OCI-LY7 (cell line): ENCODE results near the gene FMNL2. TPM values are rescaled to one million over a fixed set of nuclear protein-coding genes. Genes with fewer than 3 reads are reported as not detected.

ENCODE experiments used
- BruUV-seq: library from RNA; stranded (reverse); fragments of 400-500 nt; replicated peaks from 2 replicates; lab custom pipeline; 2021; lab: Mats Ljungman, UMichigan
- CTCF ChIA-PET: fragments of 300-600 bp; sonication (Branson Sonifier 250); formaldehyde crosslinking; loops from one replicate; lab custom pipeline; 2022; ENCODE audit warnings: antibody characterized with exemption; ENCODE audit not compliant: unreplicated experiment; lab: Charles Lee
- POLR2A ChIA-PET: fragments of 300-600 bp; sonication (Branson Sonifier 250); formaldehyde crosslinking; loops from one replicate; lab custom pipeline; 2022; ENCODE audit warnings: antibody characterized with exemption; lab: Charles Lee
- DNase-seq: peaks from one replicate; pipeline ENCODE4 v3.0.0-alpha.2; 2015; ENCODE audit warnings: low spot score
- H2AFZ ChIP-seq: fragments of 200-600 bp; sonication (generic), shearing (Covaris generic); 2 replicates; pipeline ENCODE4 v1.6.1; 2014; ENCODE audit warnings: mild to moderate bottlenecking, antibody characterized with exemption, low read length, moderate library complexity
- H3K27ac ChIP-seq: fragments of 200-600 bp; sonication (generic); 2 replicates; pipeline ENCODE4 v1.5.1; 2014; ENCODE audit warnings: mixed run types, low read depth, mild to moderate bottlenecking, moderate library complexity, low read length, inconsistent platforms; ENCODE audit not compliant: poor library complexity, severe bottlenecking
- H3K36me3 ChIP-seq: fragments of 200-600 bp; sonication (generic); 2 replicates; pipeline ENCODE4 v1.6.1; 2014; ENCODE audit warnings: mild to moderate bottlenecking, antibody characterized with exemption, low read length, moderate library complexity, mixed read lengths; ENCODE audit not compliant: insufficient read depth
- H3K4me1 ChIP-seq: fragments of 200-600 bp; sonication (generic); 2 replicates; pipeline ENCODE4 v1.5.1; 2014; ENCODE audit warnings: mild to moderate bottlenecking, low read length; ENCODE audit not compliant: insufficient read depth, poor library complexity, severe bottlenecking
- H3K4me2 ChIP-seq: fragments of 200-600 bp; sonication (generic); 2 replicates; pipeline ENCODE4 v1.6.1; 2014; ENCODE audit warnings: mild to moderate bottlenecking, low read length
- H3K4me3 ChIP-seq: fragments of 200-600 bp; sonication (generic); 2 replicates; pipeline ENCODE4 v1.5.1; 2014; ENCODE audit warnings: mild to moderate bottlenecking, low read depth, low read length; ENCODE audit not compliant: poor library complexity, severe bottlenecking
- H3K79me2 ChIP-seq: fragments of 200-600 bp; sonication (generic); 2 replicates; pipeline ENCODE4 v1.6.1; 2016; ENCODE audit warnings: low read depth, mild to moderate bottlenecking, low read length, moderate library complexity, mixed read lengths; ENCODE audit not compliant: insufficient read depth
- H3K9me2 ChIP-seq: fragments of 200-600 bp; sonication (generic); 2 replicates; pipeline ENCODE4 v1.6.1; 2016; ENCODE audit warnings: mild to moderate bottlenecking, low read length, mixed read lengths; ENCODE audit not compliant: insufficient read depth
- H3K9me3 ChIP-seq: fragments of 200-600 bp; sonication (generic); 2 replicates; pipeline ENCODE4 v1.6.1; 2014; ENCODE audit warnings: mild to moderate bottlenecking, mixed run types, low read length, mixed read lengths
- H4K20me1 ChIP-seq: fragments of 200-600 bp; sonication (generic); 2 replicates; pipeline ENCODE4 v1.6.1; 2014; ENCODE audit warnings: mild to moderate bottlenecking, antibody characterized with exemption, low read length, moderate library complexity, mixed read lengths; ENCODE audit not compliant: insufficient read depth
- EZH2phosphoT487 ChIP-seq: fragments of 200-600 bp; sonication (generic); IDR thresholded peaks from 2 replicates; pipeline ENCODE4 v1.6.1; 2018; ENCODE audit warnings: low read depth, borderline replicate concordance, mild to moderate bottlenecking, mixed run types, antibody characterized with exemption, low read length, moderate library complexity, mixed read lengths
- intact Hi-C: fragments of 100-400 bp; cut with micrococcal nuclease; formaldehyde crosslinking; loops from one replicate; pipeline ENCODE4 v1.10.0; 2022; ENCODE audit not compliant: unreplicated experiment
- total RNA-seq, 2 experiments: library from RNA; depleted of rRNA in 1 of 2; stranded (reverse); fragments of >200 nt in 1 of 2; shearing (Covaris generic) in 1 of 2; gene quantifications; 2 replicates each; pipeline ENCODE4 v1.2.3, GENCODE V29; 2014 to 2022
- TF ChIP-seq, protein P1 (sequence below): fragments of 200-600 bp; sonication (generic); conservative IDR thresholded peaks from 2 replicates; pipeline ENCODE4 v1.5.1; 2014; ENCODE audit warnings: mild to moderate bottlenecking, antibody characterized with exemption, low read length, moderate library complexity, mixed read lengths

Gene FMNL2
- total RNA-seq, 2 experiments from 2014 or later: 0.03 to 0.21 TPM

DNA sequence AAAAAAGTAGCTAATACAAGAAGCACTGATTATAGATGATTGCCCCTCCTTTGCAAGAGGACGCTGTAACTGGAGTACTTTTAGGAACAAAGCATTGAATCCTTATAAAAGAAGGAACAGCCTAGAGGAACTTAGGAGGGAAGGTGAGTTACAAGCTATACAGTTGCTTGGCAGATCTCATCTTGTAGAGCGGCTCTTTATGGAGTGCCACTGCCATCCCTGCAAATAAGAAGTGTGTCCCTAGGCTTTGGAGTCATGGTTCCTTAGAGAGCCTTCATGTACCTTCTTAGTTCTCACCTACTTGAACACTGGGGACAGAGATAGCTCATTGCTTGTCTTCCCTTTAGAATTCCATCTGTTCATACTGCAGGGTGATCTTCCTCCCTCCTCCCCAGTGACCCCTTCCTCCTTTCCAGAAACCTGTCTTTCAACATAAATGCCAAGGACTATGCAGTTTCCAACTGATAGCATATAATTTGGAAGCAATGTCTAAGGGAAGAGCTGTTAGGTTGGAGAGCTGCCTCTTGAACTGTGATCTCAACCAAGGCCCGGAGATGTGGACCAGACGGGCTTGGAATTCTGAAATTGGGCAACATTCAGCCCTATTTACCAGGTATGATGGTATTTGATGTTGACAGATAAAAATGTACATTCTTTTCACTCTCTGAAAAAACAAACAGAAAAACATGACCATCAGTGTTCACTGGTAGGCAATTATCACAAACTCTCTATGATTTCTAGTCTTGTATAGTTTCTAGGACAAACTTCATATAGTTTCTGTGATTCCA, 7.5 kb downstream of the FMNL2 start:
- no peak for DNase-seq
- no peak for TF ChIP-seq EZH2phosphoT487
- TF ChIP-seq, protein P1, sequence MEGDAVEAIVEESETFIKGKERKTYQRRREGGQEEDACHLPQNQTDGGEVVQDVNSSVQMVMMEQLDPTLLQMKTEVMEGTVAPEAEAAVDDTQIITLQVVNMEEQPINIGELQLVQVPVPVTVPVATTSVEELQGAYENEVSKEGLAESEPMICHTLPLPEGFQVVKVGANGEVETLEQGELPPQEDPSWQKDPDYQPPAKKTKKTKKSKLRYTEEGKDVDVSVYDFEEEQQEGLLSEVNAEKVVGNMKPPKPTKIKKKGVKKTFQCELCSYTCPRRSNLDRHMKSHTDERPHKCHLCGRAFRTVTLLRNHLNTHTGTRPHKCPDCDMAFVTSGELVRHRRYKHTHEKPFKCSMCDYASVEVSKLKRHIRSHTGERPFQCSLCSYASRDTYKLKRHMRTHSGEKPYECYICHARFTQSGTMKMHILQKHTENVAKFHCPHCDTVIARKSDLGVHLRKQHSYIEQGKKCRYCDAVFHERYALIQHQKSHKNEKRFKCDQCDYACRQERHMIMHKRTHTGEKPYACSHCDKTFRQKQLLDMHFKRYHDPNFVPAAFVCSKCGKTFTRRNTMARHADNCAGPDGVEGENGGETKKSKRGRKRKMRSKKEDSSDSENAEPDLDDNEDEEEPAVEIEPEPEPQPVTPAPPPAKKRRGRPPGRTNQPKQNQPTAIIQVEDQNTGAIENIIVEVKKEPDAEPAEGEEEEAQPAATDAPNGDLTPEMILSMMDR: no peak
- Histone ChIP-seq H4K20me1 (no peaks in the 10 kb centered on the region), H3K4me2 (no peak overlapping the region), H3K27ac (no peak overlapping the region), H2AFZ (no peak overlapping the region), H3K9me2 (no peaks in the 10 kb centered on the region), H3K9me3 (no peaks in the 10 kb centered on the region), H3K4me1 (no peaks in the 10 kb centered on the region), H3K4me3 (no peak overlapping the region), H3K36me3 (no peaks in the 10 kb centered on the region), H3K79me2 (no peaks in the 10 kb centered on the region)
- BruUV-seq: no TSS peak
- intact Hi-C loops: no loop called here
- ChIA-PET POLR2A (no interaction called here), CTCF (no interaction called here)

DNA sequence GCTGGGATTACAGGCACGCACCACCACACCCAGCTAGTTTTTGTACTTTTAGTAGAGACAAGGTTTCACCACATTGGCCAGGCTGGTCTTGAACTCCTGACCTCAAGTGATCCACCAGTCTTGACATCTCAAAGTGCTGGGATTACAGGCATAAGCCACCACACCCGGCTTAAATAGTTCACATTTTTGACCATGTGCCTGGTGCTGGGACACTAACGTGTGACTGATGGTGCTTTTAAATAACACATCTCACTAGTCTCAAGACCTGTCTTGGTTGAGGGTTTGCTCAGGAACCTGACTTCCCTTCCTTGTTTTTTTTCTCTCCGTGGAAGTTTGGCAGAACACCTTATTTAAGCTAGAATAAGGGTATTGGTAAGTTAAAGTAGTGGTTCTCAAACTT, 8.5 kb downstream of the FMNL2 start:
- H2AFZ ChIP-seq: no peak overlapping the region
- H3K9me2 ChIP-seq: no peaks in the 10 kb centered on the region
- intact Hi-C loops: no loop called here
- H3K27ac ChIP-seq: no peak overlapping the region
- ChIA-PET POLR2A (no interaction called here), CTCF (no interaction called here)
- H4K20me1 ChIP-seq: no peaks in the 10 kb centered on the region
- H3K36me3 ChIP-seq: no peaks in the 10 kb centered on the region
- no peaks in the 10 kb centered on the region for H3K79me2 ChIP-seq
- no peak for TF ChIP-seq EZH2phosphoT487
- TF ChIP-seq, protein P1: no peak
- H3K4me1 ChIP-seq: no peaks in the 10 kb centered on the region
- BruUV-seq: no TSS peak
- no peak overlapping the region for H3K4me3 ChIP-seq
- DNase-seq: no peak
- no peaks in the 10 kb centered on the region for H3K9me3 ChIP-seq
- H3K4me2 ChIP-seq: no peak overlapping the region

DNA sequence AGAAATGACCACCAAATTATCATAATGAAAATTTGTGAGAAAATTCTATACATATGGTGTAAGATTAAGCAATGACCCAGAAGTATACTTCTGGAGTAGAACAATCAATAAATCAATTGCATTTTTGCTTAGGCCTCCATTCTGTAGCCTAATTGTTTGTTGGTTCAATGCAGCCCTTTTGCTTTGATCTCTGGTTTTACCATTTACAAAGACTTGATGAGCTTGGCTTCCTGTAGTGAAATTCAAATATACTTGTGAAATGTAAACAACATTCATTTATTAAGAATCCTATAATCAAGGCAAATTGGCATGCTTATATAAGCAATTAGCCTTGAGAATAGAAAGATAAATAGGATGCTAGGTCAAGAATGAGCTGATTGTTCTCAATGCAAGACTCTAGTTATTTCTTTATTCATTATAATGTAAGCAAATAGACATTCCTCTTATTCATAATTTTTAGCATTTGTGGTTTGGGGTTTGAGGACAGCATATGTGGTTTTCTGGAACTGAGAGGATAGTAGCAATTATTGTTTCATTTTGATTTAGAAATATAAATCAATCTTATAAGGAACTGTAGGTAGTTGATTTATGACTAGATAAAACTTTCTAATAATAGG, 9.7 kb downstream of the FMNL2 start:
- no peak overlapping the region for H3K4me3 ChIP-seq
- H3K9me2 ChIP-seq: no peaks in the 10 kb centered on the region
- intact Hi-C loops: no loop called here
- CTCF ChIA-PET: no interaction called here
- H4K20me1 ChIP-seq: no peaks in the 10 kb centered on the region
- H2AFZ ChIP-seq: no peak overlapping the region
- no peaks in the 10 kb centered on the region for H3K79me2 ChIP-seq
- H3K36me3 ChIP-seq: no peaks in the 10 kb centered on the region
- H3K4me2 ChIP-seq: no peak overlapping the region
- no peaks in the 10 kb centered on the region for H3K4me1 ChIP-seq
- TF ChIP-seq, protein P1: no peak
- TF ChIP-seq EZH2phosphoT487: no peak
- no peak for DNase-seq
- no peak overlapping the region for H3K27ac ChIP-seq
- BruUV-seq: no TSS peak
- POLR2A ChIA-PET: interaction anchor here (0.6 kb wide), 2 partner anchors 458 to 672 kb away, joined by 3 to 6 read pairs; no protein-coding TSS in a partner anchor
- H3K9me3 ChIP-seq: no peaks in the 10 kb centered on the region
